Skin epidermis (tissue), 12 donors: ENCODE results near the gene FYCO1.
"Not testable (repeated sequence)": the region's sequence is repeated elsewhere in the genome, so short reads cannot be mapped to it uniquely, and the experiment has no call there.

Experiments
- H3K27ac ChIP-seq, 21 experiments: fragments of 200-600 bp; sonication (generic) in 11 of 21; one replicate each; pipeline ENCODE4 v1.5.0; 2020; ENCODE audit warnings: mild to moderate bottlenecking in 3 of 21, inconsistent platforms in 2 of 21, moderate library complexity in 2 of 21
- H3K4me3 ChIP-seq, 7 experiments: fragments of 200-600 bp; sonication (generic) in 2 of 7; one replicate each; pipeline ENCODE4 v1.5.0; 2020; ENCODE audit warnings: inconsistent platforms in 2 of 7, mild to moderate bottlenecking in 2 of 7, moderate library complexity in 1 of 7

Gene FYCO1

DNA sequence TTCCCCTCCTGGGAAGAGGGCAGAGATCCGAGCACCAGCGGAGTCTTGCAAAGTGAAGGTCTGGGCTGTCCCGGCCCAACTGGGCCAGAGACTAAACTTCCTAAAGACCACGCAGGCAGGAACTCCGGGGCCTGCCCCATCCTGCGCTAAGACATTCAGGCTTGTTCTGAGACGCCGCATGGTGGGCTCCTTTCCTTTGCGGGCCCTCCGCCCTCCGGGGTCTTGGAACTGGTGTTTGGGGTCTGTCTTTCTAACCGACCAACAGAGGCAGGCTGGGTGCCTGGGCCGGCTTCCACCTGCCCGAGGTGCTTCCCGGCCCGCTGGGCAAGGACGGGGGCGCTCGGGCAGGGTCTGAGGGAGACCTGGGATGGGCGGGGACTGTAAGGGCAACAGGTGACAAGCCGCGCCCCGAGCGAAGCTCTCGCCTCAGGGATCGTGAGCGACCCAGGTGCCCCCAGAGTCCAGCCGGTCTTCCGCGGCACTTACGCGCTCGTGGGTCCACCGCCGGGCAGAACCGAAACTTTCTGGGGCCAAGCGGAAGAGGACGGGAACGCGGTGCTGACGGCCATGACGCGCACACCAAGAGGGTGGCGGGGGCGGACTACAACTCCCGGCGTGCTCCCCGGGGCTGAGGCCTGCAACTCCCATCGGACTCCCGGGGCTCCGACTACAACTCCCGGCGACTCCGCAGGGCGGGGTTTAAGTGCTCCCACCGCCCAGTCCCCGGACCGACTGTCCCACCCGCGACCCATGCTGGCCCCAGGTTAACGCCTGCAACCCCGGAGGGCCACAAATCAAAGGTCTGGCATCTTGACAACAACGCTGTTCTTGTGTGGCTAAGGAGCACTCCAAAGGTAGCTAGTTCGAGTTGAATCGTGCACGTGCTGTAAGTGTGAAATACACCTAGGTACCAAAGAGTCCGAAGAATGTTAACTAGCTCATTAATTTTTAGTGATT, at the start of gene FYCO1:
FYCO1 (minus strand) TSS at position 589 of the 957 bp plus-strand sequence. CDS start 10,914 bp downstream, outside the sequence.
- Histone ChIP-seq H3K27ac (peak within 1 kb of the TSS; percentile 74 to 99 (median 94)), H3K4me3 (peak within 1 kb of the TSS; percentile 59 to 93 (median 75))

DNA sequence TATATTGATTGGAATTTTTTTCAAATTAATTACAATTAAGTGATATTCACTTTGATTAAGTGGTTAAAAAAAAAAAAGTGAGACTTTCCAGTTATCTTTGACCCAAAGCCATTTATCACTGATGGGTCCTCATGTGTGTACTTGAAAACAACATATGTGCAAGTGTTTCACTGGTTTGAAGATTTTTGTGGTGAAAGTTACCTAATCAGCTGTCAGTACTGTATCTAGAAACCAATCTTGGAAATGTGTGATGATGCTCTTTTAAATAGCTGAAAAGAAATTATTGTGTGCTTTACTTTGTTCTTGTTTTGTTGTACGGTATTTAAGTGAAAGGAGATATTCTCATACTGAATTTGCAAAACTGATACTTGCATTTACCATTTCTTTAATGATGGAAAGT, 43.3 kb upstream of the FYCO1 start:
- Histone ChIP-seq H3K27ac (no peak overlapping the region), H3K4me3 (no peak overlapping the region)

- not testable (repeated sequence) for H3K4me3 ChIP-seq, H3K27ac ChIP-seq
Measured at GRCh38 chr3:46038071-46038470, 42.4 kb upstream of the FYCO1 start.

DNA sequence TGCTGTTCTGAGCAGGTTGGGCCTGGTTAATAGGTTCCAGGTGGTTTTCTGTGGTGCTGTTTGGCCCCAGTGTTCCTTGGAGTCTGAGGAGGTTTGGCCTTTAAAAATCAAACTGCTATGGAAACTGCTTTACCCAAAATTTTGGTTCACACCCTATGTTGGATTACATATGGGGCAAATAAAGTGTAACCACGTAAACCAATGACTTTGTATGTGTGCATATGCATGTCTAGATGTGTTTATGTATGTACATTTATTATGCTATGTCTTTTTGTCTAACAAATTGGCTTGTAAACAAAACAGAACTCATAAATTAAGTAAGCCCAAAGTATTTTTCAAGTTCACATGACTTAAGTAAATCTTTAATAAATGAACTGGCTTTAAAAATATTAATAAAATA, 40.6 kb upstream of the FYCO1 start:
- Histone ChIP-seq H3K27ac (no peak overlapping the region), H3K4me3 (no peak overlapping the region)

DNA sequence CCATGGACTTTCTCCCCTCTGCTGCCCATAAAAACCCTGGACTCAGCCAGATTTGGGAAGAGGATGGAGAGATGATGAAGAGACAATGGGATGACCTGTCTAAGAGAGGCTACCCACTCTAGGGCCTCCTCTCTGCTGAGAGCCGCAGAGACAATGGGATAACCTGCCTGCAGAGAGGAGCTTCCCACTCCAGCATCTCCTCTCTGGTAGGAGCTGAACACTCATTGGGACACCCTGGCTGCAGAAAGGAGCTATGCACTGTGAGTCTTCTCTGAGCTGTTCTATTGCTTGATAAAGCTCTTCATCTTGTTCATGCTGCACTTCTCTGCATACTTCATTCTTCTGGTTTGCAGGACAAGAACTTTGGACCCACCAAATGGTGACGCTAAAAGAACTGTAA, 36.1 kb upstream of the FYCO1 start:
- Histone ChIP-seq H3K27ac (no peak overlapping the region), H3K4me3 (no peak overlapping the region)

GRCh38 chr3:46031269-46031668, 35.6 kb upstream of the FYCO1 start:
- Histone ChIP-seq H3K4me3 (no peak overlapping the region), H3K27ac (no peak overlapping the region)

DNA sequence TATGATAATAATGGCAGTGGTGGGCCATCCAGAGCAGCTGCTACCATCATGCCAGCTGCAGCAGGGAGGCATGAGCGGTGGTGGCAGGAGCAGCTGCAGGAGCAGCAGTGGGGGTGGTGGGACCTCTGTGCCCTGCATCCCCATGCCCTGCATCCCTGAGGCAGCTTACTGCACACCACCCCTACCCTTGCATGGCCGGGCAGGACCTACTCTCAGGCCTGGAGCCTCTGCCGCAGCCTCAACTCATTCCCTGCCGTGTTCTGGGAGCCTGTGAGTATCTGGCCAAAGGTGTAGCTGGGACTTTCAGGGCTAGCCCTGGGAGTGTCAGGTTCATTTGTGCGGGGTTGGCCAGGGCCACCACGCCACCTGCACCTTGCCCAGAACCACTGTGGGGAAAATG, 35.0 kb upstream of the FYCO1 start:
- H3K27ac ChIP-seq: no peak overlapping the region

DNA sequence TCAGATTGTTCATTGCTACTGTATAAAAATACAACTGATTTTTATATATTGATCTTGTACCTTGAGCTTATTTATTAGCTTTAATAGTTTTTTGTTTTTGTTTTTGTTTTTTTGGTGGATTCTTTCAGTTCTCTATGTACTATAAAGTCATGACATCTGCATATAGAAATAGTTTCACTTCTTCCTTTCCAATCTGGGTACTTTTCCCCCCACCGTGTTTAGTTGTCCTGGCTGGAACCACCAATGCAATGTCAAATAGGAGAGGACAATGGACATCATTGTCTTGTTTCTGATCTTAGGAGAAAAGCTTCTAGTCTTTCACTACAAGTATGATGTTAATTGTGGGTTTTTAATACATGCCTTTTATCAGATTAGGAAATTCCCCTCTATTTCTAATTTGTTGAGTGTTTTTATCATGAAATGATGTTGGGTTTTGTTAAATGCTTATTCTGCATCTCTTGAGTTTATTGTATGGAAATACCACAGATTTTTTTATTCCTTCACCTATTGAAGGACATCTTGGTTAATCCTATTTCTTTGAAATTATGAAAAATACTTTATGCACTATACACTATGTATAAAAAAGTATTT, 34.4 kb upstream of the FYCO1 start:
- Histone ChIP-seq H3K27ac (no peak overlapping the region), H3K4me3 (no peak overlapping the region)

More for the DNA sequence above, 35.0 kb upstream of the FYCO1 start:
- H3K4me3 ChIP-seq: no peak overlapping the region

GRCh38 chr3:46027736-46028397, 32.2 kb upstream of the FYCO1 start:
- no peak overlapping the region for H3K4me3 ChIP-seq
- H3K27ac ChIP-seq: no peak overlapping the region

DNA sequence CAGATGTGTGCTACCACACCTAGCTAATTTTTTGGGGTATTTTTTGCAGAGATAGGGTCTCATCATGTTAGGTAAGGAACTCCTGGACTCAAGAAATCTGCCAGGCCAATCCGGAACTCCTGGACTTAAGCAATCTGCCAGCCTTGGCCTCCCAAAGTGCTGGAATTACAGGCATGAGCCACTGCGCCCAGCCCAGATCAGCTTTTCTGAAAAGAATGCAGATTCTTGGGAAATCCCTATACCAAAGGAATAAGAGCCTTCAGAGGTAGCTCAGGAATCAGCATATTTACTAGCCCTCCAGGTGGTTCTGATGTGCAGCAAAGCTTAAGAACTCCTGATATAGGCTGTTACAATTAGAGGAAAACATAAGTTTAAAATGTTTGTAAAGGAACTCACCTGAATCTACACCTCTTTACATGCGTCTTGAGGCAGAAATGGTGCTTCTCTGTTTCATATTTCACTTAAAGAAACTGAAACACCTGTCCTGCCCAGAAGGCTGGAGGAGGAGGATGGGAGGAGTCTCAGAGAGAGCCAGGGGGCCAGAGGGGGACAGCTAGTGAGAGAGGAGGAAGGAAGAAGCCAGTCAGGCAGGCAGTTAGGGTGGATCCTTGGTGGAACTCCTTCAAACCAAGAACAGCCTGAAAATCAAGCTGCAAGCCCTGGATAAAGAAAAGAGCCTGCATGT, 31.5 kb upstream of the FYCO1 start, which contains the start of gene XCR1:
XCR1 (minus strand) TSS at position 463 of the 685 bp plus-strand sequence. CDS start 5,536 bp downstream, outside the sequence.
- H3K4me3 ChIP-seq: no peak within 1 kb of the TSS
- H3K27ac ChIP-seq: peak within 1 kb of the TSS in 1 of 21 experiments; percentile 23

DNA sequence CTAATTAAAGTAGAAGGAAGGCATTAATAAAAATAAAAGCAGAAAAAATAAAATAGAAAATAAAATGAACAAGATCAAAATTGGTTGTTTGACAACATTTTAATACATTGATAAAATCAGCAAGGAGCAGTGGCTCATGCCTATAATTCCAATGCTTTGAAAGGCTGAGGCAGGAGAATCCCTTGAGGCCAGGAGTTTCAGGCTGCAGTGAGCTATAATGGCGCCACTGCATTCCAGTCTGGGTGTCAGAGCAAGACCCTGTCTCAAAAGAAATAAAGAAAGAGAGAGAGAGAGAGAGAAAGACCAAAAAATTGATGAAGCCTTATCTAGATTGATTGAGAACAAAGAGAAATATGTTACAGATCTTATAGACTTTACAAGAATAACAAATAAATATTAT, 29.5 kb upstream of the FYCO1 start:
- Histone ChIP-seq H3K4me3 (no peak overlapping the region), H3K27ac (no peak overlapping the region)

DNA sequence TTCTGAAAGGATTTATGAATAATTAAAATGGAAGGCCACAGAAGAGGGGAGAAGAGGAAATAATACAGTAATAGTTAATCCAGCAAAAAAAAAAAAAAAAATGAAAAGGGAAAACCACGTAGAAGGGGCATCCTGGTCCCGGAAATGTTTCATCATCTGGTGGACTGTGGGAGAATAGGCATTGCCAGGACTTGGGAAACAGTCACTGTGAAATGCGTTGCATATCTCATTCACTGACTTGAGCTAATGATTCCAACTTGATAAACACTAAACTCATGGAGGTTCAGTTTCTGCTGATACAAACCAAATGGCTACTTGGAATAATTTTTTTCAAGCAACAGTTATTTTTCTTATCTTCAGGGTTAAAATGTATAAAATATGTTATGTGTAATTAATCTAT, 28.5 kb upstream of the FYCO1 start:
- H3K27ac ChIP-seq: no peak overlapping the region
- no peak overlapping the region for H3K4me3 ChIP-seq

GRCh38 chr3:46022909-46023785, 27.5 kb upstream of the FYCO1 start:
- no peak overlapping the region for H3K4me3 ChIP-seq
- no peak overlapping the region for H3K27ac ChIP-seq

DNA sequence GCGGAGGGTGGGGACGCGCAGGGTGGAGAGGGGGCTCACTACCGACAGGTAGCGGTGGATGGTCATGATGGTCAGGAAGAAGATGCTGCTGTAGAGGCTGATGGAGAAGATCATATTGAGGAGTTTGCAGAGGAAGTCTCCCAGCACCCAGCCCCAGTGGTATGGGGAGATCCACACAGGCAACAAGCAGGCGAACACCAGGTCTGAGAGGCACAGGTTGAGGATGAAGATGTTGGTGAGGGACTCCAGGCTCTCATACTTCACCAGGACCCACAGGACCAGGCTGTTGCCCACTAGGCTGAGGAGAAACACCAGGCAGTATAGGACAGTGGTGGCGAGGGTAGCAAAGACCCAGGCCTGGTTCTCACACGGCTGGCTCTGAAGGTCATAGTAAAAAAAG, 25.9 kb upstream of the FYCO1 start:
- Histone ChIP-seq H3K27ac (no peak overlapping the region), H3K4me3 (no peak overlapping the region)

- Histone ChIP-seq H3K4me3 (no peak overlapping the region), H3K27ac (no peak overlapping the region)
Measured at GRCh38 chr3:46020766-46021510, 25.3 kb upstream of the FYCO1 start.

DNA sequence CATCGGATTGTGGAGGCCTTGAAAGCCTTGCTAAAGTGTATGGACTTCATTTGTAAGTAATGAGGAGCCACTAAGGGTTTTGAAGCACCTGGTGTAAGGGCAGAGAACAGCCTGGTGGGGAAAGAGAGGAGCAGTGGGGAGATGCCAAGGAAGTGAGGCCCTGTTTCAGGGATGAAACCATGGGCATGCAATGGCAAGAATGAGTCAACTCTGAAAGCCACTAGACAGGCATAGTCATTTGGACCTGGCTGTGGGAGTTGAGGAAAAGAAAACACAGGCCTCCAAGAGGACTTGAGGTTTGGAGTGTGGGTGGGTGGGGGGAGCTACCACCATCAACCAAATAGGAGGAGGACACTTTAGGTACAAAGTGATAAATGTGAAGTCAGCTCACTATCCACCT, 24.1 kb upstream of the FYCO1 start:
- Histone ChIP-seq H3K27ac (no peak overlapping the region), H3K4me3 (no peak overlapping the region)

- Histone ChIP-seq H3K27ac (no peak overlapping the region), H3K4me3 (no peak overlapping the region)
Measured at GRCh38 chr3:46017720-46018119, 22.1 kb upstream of the FYCO1 start.
